HG03103 (cell line): ENCODE data around the gene CDKL4.
"Not testable (repeated sequence)": the region's sequence is repeated elsewhere in the genome, so short reads cannot be mapped to it uniquely, and the experiment has no call there.

ENCODE experiments used
- ATAC-seq: cut with Tn5 transposase; IDR thresholded peaks from one replicate; pipeline ENCODE4 v1.9.1; 2021; ENCODE audit warnings: low read depth; ENCODE audit not compliant: unreplicated experiment

CDKL4 gene

DNA sequence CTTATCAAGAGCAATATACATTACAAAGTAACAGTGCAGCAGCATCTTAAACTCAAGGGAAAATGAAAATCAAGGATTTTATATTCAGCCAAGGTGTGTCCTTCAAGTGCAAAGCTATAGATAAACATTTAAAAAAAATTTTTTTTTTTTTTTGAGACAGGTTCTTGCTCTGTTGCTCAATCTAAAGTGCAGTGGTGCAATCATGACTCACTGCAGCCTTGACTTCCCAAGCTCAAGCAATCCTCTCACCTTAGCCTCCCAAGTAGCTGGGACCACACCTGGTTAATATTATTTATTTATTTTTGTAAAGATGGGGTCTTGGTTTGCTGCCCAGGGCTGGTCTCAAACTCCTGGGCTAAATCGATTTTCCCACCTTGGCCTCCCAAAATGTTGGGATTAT, 9.0 kb downstream of the CDKL4 start:
- ATAC-seq: no peak

DNA sequence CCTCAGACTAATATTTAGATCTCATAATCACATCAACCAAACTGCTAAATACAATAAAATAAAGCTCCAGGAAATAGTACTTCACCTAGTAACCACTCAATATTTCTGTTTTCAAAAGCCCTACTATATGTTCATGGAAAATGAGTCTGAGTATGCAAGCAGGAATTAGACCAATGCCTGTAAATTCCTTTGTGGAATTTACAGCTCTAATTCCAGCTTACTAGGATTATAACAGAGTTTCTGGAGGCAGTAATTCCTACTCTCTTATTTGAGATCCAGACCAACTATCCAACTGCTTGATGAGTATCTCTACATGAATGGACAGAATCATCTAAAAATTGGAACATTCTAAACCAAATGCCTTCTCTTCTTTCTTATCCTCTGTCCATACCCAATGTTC, 11.6 kb downstream of the CDKL4 start:
- no peak for ATAC-seq

DNA sequence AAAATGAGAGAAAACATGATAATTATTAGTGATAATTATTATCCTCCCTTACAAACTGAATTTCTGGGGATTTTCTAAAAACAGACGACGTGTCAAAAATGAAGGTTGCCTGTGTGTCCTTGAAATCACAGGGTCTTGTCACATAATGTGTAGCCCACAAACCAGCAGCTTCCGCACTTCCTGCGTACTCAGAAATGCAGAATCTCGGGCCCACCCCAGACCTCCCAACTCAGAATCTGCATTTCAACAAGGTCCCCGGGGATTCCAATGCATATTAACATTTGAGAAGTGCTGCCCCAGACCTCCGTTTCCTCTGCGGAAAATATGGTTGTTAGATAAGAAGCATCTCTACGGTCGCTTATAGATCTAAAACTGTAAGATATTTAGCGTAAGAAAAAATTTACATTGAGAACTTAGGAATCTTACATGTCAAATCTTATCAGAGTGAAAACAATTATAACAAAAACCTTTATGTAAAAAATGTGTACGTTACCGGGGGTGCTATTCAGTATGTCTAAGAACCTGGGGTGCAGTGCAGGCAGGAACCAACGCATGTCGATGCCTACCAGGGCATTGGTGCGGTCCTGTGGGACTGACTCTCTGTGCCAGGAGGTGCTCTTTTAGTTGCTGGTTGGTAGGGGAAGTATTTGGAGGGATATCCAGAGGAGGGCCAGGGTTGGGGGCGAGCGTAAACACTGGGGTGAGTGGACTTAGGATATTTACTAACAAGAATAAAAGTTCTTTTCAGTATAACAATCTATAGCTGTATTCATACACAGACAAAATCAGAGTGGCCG, 15.2 kb downstream of the CDKL4 start:
- ATAC-seq: peak; percentile 17

DNA sequence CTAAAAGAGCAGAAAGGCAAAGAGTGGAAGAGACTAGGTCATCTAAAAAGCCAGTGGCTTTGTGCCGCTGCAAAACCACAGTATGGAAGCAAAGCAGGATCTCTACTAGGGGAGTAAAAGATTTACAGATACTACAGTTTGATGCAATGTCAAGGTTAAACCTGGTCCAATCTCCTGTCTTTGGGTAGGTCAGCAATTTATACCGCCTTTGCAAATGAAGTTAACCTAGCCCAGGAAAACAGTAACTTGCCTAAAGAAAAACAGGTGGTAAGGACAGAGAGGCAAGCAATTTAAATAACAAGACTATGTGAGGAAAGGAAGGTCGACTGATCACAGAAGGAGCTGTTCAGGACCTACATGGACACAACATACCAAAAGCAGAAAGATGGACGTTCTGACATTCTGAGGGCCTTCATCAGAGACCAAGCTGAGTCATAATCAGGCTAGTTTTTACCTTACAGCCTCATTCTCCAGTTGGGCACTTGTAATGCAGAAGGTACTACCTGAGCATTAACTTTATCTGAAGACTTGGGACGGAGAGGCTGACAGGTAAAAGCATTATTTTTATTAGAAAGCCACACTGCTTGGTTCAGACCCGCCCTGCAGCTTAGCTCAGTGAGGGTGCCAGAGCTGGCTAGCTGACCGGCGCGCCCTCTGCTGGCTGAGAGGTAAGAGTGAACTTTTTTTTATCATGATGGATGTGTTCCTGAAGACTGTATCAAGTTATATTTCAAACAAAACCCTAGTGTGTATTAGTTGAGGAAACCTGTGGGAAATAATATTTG, 15.9 kb downstream of the CDKL4 start:
- peak; percentile 48 for ATAC-seq

DNA sequence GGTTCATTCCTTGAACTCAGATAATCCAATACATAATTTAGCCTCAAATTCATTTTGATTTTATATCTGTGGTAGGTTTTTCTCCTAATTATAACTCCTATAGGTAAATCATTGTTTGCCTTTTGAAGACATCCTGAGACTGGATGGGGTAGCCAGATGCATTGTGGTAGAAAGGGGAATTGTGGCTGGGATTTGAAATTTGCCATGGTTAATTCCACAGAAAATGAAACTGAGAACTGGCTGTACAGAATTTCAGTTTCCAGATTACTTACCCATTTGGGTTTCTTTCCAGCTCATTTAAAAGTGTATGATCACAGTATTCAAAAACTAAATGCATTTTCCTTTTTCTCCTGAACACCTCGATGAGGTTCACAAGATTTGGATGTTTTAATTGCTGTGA, 18.2 kb downstream of the CDKL4 start:
- no peak for ATAC-seq

DNA sequence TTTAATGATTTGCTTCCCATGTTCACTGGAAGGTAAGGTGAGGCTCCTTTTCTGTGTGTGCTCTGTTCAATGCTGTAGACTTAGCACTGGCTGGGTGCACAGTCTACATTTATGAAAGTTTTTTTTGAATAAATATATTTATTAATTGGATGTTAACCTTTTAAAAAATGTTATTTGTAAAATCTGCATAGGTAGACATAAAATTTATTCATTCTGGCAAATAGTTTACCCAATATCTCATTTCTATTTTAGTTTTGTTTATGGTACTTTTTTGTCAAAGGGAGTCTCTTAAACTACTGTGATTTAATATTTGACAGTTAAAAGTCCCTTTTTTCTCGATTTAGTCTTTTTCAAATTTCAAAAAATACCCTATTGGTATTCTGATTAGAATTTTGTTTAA, 19.9 kb downstream of the CDKL4 start:
- no peak for ATAC-seq

DNA sequence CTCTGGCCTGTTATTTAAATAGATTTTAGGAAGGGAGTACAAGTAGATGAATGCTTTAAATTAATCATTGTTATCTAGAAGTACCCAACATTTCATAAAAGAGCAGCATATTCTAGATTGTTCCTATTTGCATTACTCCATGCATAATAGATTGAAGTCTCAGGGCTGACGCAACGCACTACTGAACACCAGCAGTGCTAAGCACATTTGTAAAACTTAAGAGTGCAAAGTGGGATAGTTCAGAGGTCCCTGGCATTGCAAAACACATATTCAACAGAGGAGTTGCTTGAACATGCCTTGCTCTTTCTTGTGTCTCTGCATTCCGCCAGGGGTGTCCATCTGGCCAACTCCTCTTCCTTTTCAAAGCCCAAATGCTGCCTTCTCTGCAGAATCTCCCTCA, 22.3 kb downstream of the CDKL4 start:
- no peak for ATAC-seq

DNA sequence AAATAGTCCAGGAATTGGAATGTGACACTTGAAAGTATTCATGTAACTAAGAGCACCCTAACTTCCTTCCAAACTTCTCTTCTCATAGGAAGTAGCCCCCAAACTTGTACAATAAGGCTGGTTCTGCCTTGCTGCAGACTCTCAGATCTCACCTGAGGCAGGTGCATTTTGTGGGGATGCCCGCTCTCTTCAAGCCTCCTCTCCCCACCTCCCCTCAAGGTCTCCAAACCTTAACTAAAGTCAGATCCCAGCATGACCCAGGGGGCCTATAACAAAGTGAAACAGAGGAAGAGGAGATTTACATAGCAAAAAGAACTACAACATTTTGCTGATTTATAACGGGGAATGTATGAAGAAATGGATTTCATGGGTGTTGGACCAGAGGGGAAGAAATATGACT, 23.6 kb downstream of the CDKL4 start:
- ATAC-seq: no peak

DNA sequence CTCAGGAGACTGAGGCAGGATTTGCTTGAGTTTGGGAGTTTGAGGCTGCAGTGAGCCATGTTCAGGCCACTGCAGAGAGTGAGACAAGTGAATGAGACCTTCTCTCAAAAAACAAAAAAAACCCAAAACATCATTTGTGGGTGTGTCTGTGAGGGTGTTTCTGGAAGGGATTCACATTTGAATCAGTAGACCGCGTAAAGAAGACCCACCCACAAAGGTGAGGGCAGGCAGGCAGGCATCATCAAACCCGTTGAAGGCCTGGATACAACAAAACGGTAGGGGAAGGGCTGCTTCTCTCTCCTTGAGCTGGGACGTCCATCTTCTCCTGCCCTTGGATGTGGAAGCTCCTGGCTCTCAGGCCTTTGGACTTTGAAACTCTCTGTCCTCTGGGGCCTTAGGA, 25.4 kb downstream of the CDKL4 start:
- ATAC-seq: no peak

DNA sequence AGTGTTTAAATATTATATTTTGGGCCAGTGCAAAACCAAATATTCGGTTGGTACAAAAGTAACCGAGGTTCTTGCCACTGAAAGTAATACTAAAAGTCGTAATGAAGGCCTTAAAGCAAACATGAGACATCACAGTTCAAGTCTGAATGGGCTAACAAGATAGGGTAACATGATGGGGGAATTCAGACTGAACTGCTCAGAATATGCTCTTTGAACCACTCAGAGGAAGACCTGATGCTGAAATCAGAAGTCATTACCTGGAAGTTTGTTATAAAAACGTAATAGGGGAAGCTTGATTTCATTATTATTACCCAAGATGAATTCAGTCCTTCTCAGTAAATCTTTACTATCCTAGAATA, 26.6 kb downstream of the CDKL4 start:
- ATAC-seq: no peak

DNA sequence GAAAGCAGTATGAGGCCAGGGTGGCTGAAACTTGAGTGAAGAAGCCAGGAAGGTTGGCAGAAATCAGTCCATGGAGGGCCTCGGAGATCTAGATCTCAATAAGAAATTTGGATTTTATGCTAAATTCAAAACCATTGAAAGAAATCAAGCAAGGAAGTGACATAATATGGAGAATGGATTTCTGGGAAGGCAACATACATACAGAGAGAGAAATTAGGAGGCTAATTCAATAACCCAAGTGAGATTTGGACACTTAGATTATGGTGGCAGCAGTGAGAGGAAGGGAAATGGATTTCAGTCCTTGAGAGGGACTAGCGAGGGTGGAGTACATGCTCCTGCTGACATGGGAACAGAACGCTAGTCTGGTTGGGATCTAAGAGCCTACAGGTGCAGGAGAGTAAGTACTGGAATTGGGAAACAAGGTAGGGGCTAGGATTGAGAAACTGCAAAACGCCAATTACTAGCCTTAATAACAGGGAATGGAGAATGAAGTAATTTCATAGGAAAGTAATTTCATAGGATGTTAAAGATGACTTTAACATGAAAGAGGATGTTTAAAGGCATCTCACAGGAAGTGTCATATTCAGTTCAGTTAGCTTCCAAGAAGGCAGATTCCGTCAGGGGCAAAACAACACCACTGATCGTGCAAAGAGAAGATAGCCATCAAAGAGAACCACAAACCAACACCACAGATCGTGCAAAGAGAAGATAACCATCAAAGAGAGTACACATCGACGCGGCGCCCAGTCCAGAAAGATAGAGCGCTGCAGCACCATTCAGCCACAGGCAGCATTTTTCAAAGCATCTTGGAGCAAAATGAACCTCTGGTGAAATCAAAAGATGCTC, 27.2 kb downstream of the CDKL4 start:
- no peak for ATAC-seq

DNA sequence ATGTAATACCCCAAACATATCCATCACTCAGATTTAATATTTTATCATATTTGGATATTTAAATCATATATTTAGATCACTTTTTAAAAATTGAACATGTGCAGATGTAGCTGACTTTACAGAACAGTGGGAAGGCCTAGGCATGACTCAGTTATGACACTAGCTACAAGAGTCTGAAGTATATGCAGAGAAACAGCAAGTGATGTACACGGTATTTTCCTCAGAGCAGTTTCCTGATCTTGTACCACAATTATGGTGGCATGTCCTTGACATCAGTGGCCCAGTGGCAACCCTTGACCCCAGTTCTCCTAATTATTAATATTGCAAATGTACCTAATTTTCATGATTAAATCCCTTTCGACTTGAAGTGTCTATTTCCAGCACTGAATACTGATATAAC, 28.2 kb downstream of the CDKL4 start:
- no peak for ATAC-seq

DNA sequence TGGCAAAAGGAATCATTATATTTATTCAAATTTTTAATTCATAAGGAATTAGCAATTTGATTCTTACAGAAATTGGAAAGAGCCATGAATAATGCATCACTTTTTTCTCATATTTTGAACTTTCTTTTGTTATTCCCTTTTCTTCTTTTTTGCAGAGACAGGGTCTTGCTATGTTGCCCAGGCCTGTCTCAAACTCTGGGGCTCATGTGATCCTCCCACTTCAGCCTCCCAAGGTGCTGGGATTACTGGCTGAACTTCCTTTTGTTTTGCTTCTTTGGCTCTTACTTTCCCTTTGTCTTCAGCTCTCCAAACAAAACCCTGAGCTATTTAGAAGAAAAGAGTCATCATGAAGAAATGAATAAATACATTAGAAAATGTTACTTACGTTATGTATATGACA, 30.8 kb downstream of the CDKL4 start:
- no peak for ATAC-seq

DNA sequence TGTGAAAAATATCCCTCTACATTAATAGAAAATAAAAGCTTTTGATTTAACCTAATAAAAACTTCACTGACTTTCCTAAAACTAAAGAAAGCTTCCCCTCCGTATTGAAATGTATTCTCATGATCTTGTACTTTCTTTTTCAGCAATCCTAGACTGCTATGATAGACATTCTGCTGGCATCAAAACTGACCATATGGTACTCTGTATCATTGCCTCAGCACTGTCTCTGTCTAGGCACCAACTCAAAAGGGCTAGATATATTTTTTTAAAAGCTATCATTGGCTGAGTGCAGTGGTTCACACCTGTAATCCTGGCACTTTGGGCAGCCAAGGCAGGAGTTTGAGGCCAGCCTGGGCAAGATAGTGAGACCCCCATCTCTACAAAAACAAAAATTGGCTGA, 32.9 kb downstream of the CDKL4 start:
- no peak for ATAC-seq

DNA sequence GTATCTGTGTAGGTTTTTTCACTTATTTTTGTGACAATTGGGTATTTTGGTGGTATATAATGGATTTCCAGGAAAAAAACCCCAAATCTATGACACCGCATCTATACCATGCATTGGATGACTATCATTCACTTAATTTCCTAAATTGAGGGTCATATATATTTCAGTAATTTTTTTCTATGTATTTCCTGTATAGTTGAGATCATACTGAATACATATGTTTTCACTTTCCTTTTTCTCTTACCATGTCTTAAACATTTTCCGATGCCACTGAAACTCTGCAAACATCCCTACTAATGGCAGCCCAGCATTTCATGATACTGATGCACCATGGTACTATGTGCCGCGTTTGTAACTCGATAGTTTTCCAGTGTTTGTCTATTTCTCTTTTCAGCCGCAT, 40.4 kb downstream of the CDKL4 start:
- ATAC-seq: no peak

DNA sequence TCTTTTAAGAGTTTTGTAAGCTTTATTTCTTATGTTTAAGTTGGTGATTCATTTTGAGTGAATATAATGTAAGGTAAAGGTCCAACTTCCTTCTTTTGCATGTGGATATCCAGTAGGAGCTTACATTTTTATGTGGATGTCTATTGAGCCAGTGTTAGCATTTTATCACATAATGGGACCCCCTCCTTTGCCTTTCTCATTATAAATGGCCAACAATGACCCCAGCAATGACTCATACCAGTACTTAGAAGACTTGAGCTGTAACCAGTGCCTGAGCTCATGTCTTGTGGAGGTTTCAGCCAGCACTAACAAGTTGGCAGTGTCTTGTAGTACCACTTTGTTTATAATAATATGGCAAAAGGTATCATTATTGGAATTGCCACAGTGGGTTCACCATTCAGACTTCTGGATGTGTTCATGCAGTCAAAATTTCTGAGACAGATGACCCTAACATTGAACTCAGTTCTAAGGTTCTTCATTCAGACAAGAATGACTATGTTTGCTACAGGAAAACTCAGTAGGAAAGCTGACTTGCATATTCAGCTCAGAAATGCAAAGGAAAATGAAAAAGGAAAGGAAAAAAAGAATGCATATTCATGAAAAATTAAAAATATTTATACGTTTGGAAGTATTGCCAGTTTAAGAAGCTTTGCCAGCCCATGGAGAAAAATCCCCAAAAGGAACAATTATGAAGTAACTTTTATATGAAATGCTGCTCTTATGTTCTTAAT, 41.0 kb downstream of the CDKL4 start:
- no peak for ATAC-seq

DNA sequence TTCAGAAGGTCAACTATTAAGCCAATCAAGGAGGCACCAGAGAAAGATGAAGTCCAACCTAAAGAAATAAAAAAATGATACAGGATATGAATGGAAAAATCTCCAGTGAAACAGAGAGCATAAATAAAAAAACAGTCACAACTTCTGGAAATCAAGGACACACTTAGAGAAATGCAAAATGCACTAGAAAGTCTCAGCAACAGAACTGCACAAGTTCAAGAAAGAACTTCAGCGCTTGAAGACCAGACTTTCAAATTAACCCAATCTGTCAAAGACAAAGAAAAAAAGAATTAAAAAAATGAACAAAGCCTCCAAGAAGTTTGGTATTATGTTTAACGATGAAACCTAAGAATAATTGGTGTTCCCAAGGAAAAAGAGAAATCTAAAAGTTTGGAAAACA, 46.8 kb downstream of the CDKL4 start:
- ATAC-seq: not testable (repeated sequence)

DNA sequence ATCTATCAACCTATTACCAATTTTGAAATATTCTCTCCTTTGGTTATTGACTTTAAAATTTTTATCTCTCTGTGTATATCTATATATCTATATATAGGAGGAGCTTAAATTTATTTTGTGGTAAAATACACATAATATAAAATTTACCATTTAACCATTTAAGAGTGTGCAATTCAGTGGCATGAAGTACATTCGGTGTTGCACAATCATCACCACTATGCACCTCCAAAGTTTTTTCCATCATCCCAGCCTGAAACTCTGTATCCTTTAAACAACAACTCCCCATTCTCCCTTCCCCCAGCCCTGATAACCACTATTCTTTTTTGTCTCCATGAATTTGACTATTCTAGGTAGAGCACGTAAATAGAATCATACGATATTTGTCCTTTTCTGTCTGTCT, 49.1 kb downstream of the CDKL4 start:
- no peak for ATAC-seq

DNA sequence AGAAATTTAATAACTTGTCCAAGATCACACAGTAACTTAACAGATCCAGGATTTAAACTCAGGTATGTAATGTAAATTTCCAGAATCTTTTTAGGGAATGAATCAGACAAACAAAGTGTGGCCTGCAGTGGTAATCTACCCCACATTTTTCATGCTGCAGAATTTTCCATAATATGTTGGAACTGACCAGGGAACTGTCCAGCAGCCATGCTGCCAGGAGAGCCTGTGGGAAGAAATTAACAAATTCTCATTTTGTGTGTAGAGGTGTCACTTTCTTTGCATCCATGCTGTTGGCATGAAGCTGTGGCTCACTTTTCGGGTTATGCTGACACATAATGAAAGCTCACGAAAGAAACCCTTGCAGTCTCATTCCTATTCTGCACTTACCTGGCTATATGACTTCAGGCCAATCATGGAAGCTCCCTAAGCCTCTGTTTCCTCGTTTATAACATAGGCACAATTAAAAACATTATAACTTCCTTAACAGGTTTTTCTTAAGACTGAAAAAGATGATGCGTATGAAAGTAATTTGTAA, 54.7 kb downstream of the CDKL4 start:
- ATAC-seq: no peak

DNA sequence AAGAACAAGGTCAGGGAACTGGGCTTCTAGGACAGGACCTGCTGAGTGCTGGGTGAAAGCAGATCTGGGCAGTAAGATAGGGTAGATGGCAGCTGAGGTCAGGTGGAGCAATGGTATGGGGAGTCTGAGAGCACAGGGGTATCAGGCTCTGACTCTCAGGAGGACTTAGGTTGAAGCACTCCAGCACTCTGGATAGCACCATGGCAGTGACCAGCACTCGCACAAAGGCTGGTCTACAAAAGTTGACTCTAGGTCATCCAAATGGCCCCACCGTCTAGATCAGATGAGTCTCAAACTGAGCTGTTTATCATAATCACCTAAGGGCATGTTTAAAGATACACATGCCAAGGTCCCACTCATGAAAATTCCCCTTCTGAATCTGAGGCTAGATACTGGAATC, 60.1 kb downstream of the CDKL4 start:
- ATAC-seq: no peak
